Measurements from ENCODE around the gene BCL6B.

The BCL6B gene

GRCh38 chr17:7010523-7010922 lies 12.3 kb upstream of the BCL6B start:
- DNase-seq (ENCODE audit: low spot score), result no peak

GRCh38 chr17:7011415-7011814 lies 11.4 kb upstream of the BCL6B start:
- DNase-seq (ENCODE audit: low spot score), result no peak

DNA sequence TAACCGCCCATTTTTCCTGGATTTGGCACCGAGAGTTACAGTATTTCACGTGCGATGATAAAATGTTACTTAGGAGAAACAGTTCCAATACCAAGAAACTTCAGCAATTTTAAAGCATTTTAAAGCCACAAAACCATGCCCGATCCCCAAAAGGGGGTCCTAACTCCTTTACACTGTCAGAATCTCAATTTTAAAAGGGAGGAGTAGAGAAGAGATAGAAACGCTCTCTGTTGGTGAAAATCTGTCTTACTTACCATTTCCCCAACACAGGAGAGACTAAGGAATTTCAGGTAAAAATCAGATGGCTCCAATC lies 11.0 kb upstream of the BCL6B start:
- no peak for DNase-seq (ENCODE audit: low spot score)

DNA sequence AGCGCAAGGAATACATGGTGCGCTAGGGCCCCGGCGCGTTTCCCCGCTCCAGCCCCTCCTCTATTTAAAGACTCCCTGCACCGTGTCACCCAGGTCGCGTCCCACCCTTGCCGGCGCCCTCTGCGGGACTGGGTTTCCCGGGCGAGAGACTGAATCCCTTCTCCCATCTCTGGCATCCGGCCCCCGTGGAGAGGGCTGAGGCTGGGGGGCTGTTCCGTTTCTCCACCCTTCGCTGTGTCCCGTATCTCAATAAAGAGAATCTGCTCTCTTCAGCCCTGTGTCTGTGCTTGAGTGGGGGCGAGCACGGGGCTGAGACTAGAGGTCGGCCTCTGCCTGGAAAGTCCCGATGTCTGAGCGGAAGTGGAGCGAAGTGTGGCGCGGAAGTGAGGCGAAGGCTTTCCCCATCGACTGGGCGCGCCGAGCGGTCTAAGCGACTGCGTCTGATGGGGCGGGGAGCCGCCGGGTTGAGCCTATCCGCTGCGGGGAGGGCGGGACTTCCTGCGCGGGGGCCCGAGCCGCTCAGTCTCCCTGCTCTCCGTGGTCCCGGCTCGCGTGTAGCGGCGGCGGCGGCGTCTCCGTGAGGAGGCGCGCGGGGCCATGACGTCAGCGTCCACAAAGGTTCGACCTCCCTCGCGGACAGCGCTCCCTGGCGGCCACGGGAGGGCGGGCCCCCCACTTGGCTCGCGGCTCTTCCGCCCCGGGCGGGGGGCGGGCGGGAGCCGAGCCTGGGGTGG lies 8.4 kb upstream of the BCL6B start:
- DNase-seq (ENCODE audit: low spot score), result peak; percentile 96

- DNase-seq (ENCODE audit: low spot score), result no peak
These were observed 7.6 kb upstream of the BCL6B start for GRCh38 chr17:7014995-7015958.

DNA sequence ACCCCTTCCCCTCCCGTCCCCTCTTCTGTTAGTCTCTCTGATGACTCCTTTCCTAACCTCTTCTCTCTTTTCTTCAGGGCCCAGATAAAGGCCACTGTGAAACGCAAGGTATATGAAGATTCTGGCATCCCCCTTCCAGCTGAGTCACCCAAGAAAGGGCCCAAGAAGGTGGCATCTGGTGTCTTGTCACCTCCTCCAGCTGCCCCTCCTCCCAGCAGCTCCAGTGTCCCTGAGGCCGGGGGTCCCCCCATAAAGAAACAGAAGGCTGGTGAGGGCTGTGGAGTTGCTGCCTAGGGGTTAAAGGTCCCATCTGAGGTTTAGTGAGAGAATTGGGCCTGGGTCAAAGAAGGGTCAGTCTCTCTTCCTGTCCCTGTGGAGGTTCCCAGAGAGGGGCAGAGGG lies 6.4 kb upstream of the BCL6B start:
- DNase-seq (ENCODE audit: low spot score), result no peak

DNA sequence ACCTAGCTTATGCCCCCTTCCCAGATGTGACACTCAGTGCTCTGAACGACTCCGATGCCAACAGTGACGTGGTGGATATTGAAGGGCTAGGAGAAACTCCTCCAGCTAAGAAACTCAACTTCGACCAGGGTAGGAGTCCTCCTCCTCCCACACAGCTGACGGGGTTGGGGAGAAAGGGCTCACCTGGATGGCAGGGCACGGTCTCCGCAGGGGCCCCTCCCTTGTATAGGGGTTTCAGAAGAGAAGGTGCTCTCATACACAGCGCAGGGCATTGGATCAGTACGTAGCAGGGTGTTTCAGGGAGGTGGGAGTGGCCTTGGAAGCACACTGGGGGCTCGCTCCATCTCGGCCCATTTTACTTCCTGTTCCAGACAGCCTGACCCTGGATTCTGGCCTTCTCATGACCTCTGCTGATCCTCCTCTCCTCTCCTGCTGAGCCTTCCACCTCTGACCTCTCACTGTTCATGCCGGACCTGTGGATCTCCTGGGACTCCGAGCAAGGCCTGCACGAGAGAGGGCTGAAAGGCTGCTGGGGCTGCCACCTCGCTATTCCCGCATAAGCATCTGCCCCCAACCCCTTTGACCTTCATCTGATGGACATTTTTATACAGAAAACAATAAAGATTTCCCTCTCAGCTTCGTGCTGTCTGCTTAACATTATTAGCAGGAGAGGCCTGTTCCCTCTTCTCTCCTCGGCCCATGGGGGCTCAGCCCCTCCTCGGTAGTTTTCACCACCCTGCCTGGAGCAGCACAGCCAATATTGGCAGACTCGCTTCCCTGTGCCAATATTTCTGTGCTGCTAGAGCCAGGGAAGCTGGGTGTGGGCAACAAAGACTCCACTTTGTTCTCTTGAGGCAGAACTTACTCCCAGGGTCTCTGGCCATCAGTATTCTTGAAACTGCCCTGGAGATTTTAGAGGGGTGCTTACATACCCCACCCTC lies 5.7 kb upstream of the BCL6B start:
- no peak for DNase-seq (ENCODE audit: low spot score)

GRCh38 chr17:7017827-7018200 lies 5.0 kb upstream of the BCL6B start:
- no peak for DNase-seq (ENCODE audit: low spot score)

- no peak for DNase-seq (ENCODE audit: low spot score)
These were observed 4.4 kb upstream of the BCL6B start for GRCh38 chr17:7018331-7018964.

- DNase-seq (ENCODE audit: low spot score), result no peak
These were observed 3.5 kb upstream of the BCL6B start for GRCh38 chr17:7019367-7019766.

- DNase-seq (ENCODE audit: low spot score), result no peak
These were observed 2.9 kb upstream of the BCL6B start for GRCh38 chr17:7019839-7020519.

GRCh38 chr17:7020894-7021664 lies 1.8 kb upstream of the BCL6B start:
- DNase-seq (ENCODE audit: low spot score), result no peak

DNA sequence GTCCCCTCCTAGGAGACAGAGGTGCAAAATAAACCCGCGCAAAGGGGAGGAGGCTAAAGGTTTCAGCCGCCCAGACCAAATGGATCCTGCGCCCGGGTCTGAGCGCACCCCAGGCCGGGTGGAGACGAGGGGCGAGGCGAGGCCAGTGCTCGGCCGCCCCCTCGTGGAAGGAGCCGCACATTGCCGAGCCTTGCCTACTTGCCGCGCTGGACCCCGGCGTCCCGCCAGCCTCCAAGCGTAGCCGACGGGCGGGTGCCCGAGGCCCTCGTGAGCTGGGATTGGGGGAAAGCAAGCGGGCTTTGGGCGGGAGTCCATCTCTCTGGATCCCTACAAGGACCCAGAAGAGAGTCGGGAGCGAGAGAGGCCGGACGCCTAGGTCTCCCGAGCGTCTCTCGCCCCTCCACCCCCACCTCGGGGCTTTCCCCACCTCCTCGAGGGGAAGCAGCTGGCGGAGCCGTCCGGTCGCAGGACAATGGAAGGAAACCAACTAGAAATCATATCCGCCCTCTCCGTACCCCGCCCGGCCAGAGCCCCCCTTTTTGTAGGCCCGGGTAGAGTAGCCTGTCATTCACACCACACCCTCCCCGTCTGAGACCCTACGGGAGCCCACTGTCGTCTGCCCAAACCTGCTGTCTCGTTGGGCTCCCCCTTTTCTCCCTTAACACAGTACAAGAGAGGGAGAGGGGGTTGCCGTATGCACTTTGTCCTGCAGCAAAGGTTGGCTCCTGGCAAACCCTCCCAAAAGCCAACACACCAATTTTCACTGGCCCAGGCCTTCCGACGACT lies 664 bp upstream of the BCL6B start:
- DNase-seq (ENCODE audit: low spot score), result peak; percentile 86

DNA sequence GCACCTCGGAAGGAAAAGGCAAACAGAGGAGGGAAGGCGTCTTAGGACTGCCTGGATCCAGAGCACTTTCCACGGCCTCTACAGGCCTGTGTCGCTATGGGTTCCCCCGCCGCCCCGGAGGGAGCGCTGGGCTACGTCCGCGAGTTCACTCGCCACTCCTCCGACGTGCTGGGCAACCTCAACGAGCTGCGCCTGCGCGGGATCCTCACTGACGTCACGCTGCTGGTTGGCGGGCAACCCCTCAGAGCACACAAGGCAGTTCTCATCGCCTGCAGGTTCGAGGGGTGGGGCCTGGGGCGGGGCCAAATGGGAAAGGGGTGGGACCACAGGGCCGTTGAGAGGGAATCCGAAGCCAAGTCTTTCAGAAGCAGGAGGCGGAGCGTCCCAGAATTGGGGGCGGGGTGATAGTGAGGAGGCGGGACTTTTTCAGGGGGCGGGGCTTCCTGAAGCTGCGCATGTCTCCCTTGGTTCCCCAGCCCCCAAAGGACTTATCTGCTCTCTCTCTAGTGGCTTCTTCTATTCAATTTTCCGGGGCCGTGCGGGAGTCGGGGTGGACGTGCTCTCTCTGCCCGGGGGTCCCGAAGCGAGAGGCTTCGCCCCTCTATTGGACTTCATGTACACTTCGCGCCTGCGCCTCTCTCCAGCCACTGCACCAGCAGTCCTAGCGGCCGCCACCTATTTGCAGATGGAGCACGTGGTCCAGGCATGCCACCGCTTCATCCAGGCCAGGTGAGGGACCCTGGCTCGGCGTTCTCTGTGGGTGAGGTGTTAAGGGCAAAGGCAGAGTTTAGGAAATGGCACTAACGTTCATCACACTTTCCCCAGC lies 939 bp downstream of the BCL6B start:
- DNase-seq (ENCODE audit: low spot score), result peak; percentile 87

DNA sequence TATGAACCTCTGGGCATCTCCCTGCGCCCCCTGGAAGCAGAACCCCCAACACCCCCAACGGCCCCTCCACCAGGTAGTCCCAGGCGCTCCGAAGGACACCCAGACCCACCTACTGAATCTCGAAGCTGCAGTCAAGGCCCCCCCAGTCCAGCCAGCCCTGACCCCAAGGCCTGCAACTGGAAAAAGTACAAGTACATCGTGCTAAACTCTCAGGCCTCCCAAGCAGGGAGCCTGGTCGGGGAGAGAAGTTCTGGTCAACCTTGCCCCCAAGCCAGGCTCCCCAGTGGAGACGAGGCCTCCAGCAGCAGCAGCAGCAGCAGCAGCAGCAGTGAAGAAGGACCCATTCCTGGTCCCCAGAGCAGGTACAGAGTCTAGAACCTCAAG lies 1.5 kb downstream of the BCL6B start:
- no peak for DNase-seq (ENCODE audit: low spot score)

GRCh38 chr17:7025245-7025644 lies 2.4 kb downstream of the BCL6B start:
- no peak for DNase-seq (ENCODE audit: low spot score)

GRCh38 chr17:7026471-7027115 lies 3.7 kb downstream of the BCL6B start:
- no peak for DNase-seq (ENCODE audit: low spot score)

DNA sequence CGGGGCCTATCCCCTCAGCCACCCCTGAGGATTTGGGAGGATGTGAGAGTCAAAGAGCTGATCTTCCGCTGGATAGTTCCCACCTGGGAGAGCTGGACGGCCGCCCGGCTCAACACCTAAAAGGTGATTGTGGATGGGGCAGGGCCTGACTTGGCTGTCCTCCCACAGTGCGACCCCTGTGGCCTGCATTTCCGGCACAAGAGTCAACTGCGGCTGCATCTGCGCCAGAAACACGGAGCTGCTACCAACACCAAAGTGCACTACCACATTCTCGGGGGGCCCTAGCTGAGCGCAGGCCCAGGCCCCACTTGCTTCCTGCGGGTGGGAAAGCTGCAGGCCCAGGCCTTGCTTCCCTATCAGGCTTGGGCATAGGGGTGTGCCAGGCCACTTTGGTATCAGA lies 4.5 kb downstream of the BCL6B start:
- DNase-seq (ENCODE audit: low spot score), result no peak
